SIG-M5 treated with dmso at 0.1 percent for 504 hours (cell line): ENCODE results near the gene SCYL2.

Source experiments
- DNase-seq: peaks from one replicate; lab custom pipeline; 2025; ENCODE audit not compliant: unreplicated experiment; lab: John Stamatoyannopoulos, UW

The SCYL2 gene

GRCh38 chr12:100372853-100373640 is 106.1 kb downstream of the SCYL2 start:
- DNase-seq = no peak

GRCh38 chr12:100375038-100375735 is 108.2 kb downstream of the SCYL2 start:
- no peak for DNase-seq

GRCh38 chr12:100376161-100376560 is 109.2 kb downstream of the SCYL2 start:
- no peak for DNase-seq

GRCh38 chr12:100381379-100381778 is 114.4 kb downstream of the SCYL2 start:
- no peak for DNase-seq

DNA sequence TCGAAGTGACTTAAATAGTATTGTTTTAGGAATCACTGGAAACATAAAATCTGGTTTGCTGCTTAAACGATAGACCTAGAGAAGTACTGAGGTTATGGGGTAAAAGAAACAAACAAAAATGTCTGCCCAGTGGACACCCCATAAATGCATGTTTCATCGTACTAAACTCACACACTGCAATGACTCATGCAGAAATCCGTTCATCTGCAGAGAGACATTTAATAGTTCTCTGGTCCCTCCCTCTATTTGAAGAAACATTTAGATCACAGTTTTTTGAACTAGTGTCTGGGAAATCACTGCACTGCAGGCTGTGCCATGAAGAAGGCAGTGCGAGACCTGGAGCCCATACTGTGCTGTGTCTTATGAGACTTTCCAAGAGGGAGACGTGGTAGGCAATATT is 115.4 kb downstream of the SCYL2 start:
- DNase-seq = no peak

DNA sequence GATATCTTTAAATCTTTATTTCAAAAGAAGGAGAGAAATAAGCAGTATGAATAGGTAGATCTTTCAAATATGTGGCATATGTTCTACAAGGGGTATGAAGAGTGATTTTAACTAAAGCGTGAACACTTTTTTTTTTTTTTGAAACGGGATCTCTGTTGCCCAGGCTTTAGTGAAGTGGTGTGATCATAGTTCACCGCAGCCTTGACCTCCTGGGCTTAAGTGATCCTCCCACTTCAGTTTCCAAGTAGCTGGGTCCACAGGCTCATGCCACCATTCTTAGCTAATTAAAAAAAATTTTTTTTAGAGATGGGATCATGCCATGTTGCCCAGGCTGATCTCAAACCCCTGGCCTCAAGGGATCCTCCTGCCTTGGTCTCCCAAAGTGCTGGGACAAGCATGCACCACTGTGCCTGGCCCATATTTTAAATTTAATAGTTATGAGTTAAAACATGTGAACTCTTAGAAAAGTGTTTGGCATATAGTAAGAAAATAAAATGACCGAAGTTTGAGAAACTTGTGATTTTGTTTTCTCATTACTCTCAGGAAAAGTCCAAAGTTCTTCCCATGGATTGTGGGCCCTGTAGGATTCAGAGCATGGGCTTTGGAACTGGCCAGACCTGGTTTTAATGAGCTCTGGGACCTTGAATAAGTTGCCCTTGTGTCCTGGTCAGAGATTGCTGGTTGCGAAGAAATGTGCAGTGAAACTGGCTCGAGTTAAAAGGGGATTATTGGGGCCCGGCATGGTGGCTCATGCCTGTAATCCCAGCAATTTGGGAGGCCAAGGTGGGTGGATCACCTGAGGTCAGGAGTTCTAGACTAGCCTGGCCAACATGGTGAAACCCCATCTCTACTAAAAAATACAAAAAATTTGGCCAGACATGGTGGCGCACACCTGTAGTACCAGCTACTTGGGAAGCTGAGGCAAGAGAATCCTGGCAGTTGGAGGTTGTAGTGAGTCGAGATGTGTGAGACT is 116.9 kb downstream of the SCYL2 start:
- DNase-seq = no peak

- no peak for DNase-seq
Observed at GRCh38 chr12:100384559-100384935, 117.6 kb downstream of the SCYL2 start.

DNA sequence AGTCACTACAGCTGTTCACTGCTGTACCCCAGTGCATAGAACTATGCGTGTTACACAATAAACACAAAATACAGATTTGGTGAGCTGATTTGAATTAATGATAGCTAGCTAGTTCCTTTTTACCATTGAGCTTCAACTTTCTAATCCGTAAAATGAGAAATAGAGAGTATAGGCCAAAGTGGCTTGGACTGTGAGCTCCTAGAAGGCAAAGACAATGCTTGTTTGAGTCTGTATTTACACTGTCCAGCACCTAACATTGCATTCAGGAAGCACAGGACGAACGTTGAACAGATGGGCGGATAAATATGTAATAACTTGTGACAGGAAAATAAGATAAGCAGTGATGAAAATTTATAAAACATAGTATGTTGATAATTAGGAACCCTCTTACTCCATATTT is 121.4 kb downstream of the SCYL2 start:
- no peak for DNase-seq
